ENCODE results near the gene MRPS34.
A peak's percentile ranks its signal among the peaks of the same experiment; 100 is the strongest.

The MRPS34 gene

GRCh38 chr16:1763521-1764511 lies 9.1 kb downstream of the MRPS34 start:
- H3K4me3 ChIP-seq (ENCODE audit: low read depth in 1 of 2, low read length in 2 of 2) = no peak overlapping the region
- H3K27ac ChIP-seq (ENCODE audit: low read length) = no peak overlapping the region
- H3K36me3 ChIP-seq (ENCODE audit: insufficient read depth, low read length) = peaks cover 93% of the 10 kb centered on the region
- DNase-seq (no peak), ATAC-seq (ENCODE audit: insufficient read depth, low read depth) (peak; percentile 25; the same call in 1 of the 3 replicates)
- H3K79me2 ChIP-seq (ENCODE audit: insufficient read depth, low read length) = no peaks in the 10 kb centered on the region
- H3K9ac ChIP-seq (ENCODE audit: low read depth, low read length) = no peak overlapping the region
- H3K4me1 ChIP-seq (ENCODE audit: insufficient read depth, low read length) = no peaks in the 10 kb centered on the region
- H3K27me3 ChIP-seq (ENCODE audit: insufficient read depth, low read length, poor library complexity) = no peaks in the 10 kb centered on the region
- TF ChIP-seq EZH2 (IDR thresholded peaks at IDR 0.05; ENCODE audit: borderline replicate concordance, low read depth, low read length, severe bottlenecking) (no peak), CTCF (IDR thresholded peaks at IDR 0.05; ENCODE audit: borderline replicate concordance, extremely low read depth, low read length, poor library complexity, severe bottlenecking) (peak; percentile 50)
- H3K4me2 ChIP-seq (ENCODE audit: insufficient read depth, low read length) = no peak overlapping the region
- H4K20me1 ChIP-seq (ENCODE audit: insufficient read depth, low read length) = peaks cover 3% of the 10 kb centered on the region; the same call in 1 of the 2 replicates
- H2AFZ ChIP-seq (ENCODE audit: low read depth, low read length) = no peak overlapping the region
- H3K9me3 ChIP-seq (ENCODE audit: insufficient read depth, low read length, severe bottlenecking) = no peaks in the 10 kb centered on the region

GRCh38 chr16:1762879-1763520 lies 9.9 kb downstream of the MRPS34 start:
- Histone ChIP-seq H3K79me2 (ENCODE audit: insufficient read depth, low read length) (no peaks in the 10 kb centered on the region), H3K9me3 (ENCODE audit: insufficient read depth, low read length, severe bottlenecking) (no peaks in the 10 kb centered on the region), H3K27me3 (ENCODE audit: insufficient read depth, low read length, poor library complexity) (no peaks in the 10 kb centered on the region), H3K4me1 (ENCODE audit: insufficient read depth, low read length) (no peaks in the 10 kb centered on the region), H3K4me2 (ENCODE audit: insufficient read depth, low read length) (no peak overlapping the region), H3K9ac (ENCODE audit: low read depth, low read length) (no peak overlapping the region), H3K27ac (ENCODE audit: low read length) (no peak overlapping the region), H3K36me3 (ENCODE audit: insufficient read depth, low read length) (peaks cover 90% of the 10 kb centered on the region), H2AFZ (ENCODE audit: low read depth, low read length) (no peak overlapping the region), H4K20me1 (ENCODE audit: insufficient read depth, low read length) (peaks cover 3% of the 10 kb centered on the region; the same call in 1 of the 2 replicates), H3K4me3 (ENCODE audit: low read depth in 1 of 2, low read length in 2 of 2) (no peak overlapping the region)
- TF ChIP-seq CTCF (IDR thresholded peaks at IDR 0.05; ENCODE audit: borderline replicate concordance, extremely low read depth, low read length, poor library complexity, severe bottlenecking) (no peak), EZH2 (IDR thresholded peaks at IDR 0.05; ENCODE audit: borderline replicate concordance, low read depth, low read length, severe bottlenecking) (no peak)
- ATAC-seq (ENCODE audit: insufficient read depth, low read depth) (no peak), DNase-seq (no peak)

- H3K36me3 ChIP-seq (ENCODE audit: insufficient read depth, low read length) = peaks cover 83% of the 10 kb centered on the region
- H3K27ac ChIP-seq (ENCODE audit: low read length) = no peak overlapping the region
- H4K20me1 ChIP-seq (ENCODE audit: insufficient read depth, low read length) = peaks cover 3% of the 10 kb centered on the region; the same call in 1 of the 2 replicates
Observed at GRCh38 chr16:1762196-1762878, 10.6 kb downstream of the MRPS34 start.

More at GRCh38 chr16:1762196-1762878, 10.6 kb downstream of the MRPS34 start:
- Histone ChIP-seq H3K4me3 (ENCODE audit: low read depth in 1 of 2, low read length in 2 of 2) (no peak overlapping the region), H3K79me2 (ENCODE audit: insufficient read depth, low read length) (no peaks in the 10 kb centered on the region), H3K4me1 (ENCODE audit: insufficient read depth, low read length) (no peaks in the 10 kb centered on the region), H2AFZ (ENCODE audit: low read depth, low read length) (no peak overlapping the region), H3K9me3 (ENCODE audit: insufficient read depth, low read length, severe bottlenecking) (no peaks in the 10 kb centered on the region), H3K9ac (ENCODE audit: low read depth, low read length) (no peak overlapping the region), H3K27me3 (ENCODE audit: insufficient read depth, low read length, poor library complexity) (no peaks in the 10 kb centered on the region), H3K4me2 (ENCODE audit: insufficient read depth, low read length) (no peak overlapping the region)
- DNase-seq = no peak
- TF ChIP-seq EZH2 (IDR thresholded peaks at IDR 0.05; ENCODE audit: borderline replicate concordance, low read depth, low read length, severe bottlenecking) = no peak
- no peak for TF ChIP-seq CTCF (IDR thresholded peaks at IDR 0.05; ENCODE audit: borderline replicate concordance, extremely low read depth, low read length, poor library complexity, severe bottlenecking)
- no peak for ATAC-seq (ENCODE audit: insufficient read depth, low read depth)
